Hepatocyte (in vitro differentiated cells): ENCODE results near the gene IL1RAPL2. TPM values are rescaled to one million over a fixed set of nuclear protein-coding genes. Genes with fewer than 3 reads are reported as not detected.
A peak's percentile ranks its signal among the peaks of the same experiment; 100 is the strongest.
"Not testable (repeated sequence)": the region's sequence is repeated elsewhere in the genome, so short reads cannot be mapped to it uniquely, and the experiment has no call there.

Experiments
- DNase-seq: peaks from one replicate; pipeline ENCODE4 v3.0.0-alpha.2; 2016; ENCODE audit warnings: low spot score
- H2AFZ ChIP-seq: fragments of 200-600 bp; sonication (generic); 2 replicates; pipeline ENCODE4 v1.6.0; 2016; ENCODE audit warnings: antibody characterized with exemption, mild to moderate bottlenecking
- H3K27ac ChIP-seq: fragments of 200-600 bp; sonication (generic); 2 replicates; pipeline ENCODE4 v1.5.1; 2016; ENCODE audit warnings: mild to moderate bottlenecking
- H3K27me3 ChIP-seq: fragments of 200-600 bp; sonication (generic); 2 replicates; pipeline ENCODE4 v1.6.1; 2016
- H3K36me3 ChIP-seq: fragments of 200-600 bp; sonication (generic); replicated peaks from 2 replicates; pipeline ENCODE4 v1.5.1; 2016; ENCODE audit warnings: low read depth; ENCODE audit not compliant: insufficient read depth
- H3K4me1 ChIP-seq: fragments of 200-600 bp; sonication (generic); 2 replicates; pipeline ENCODE4 v1.5.1; 2016; ENCODE audit warnings: mild to moderate bottlenecking, moderate library complexity; ENCODE audit not compliant: insufficient read depth
- H3K4me2 ChIP-seq: fragments of 200-600 bp; sonication (generic); 2 replicates; pipeline ENCODE4 v1.6.0; 2016
- H3K4me3 ChIP-seq: fragments of 200-600 bp; sonication (generic); 2 replicates; pipeline ENCODE4 v1.5.1; 2016; ENCODE audit warnings: mild to moderate bottlenecking
- H3K79me2 ChIP-seq: fragments of 200-600 bp; sonication (generic); 2 replicates; pipeline ENCODE4 v1.6.0; 2017; ENCODE audit warnings: mild to moderate bottlenecking
- H3K9me2 ChIP-seq: fragments of 200-600 bp; sonication (generic); replicated peaks from 2 replicates; pipeline ENCODE4 v1.6.0; 2017; ENCODE audit warnings: mild to moderate bottlenecking; ENCODE audit not compliant: insufficient read depth
- H3K9me3 ChIP-seq: fragments of 200-600 bp; sonication (generic); 2 replicates; pipeline ENCODE4 v1.5.1; 2016; ENCODE audit warnings: low read depth, mild to moderate bottlenecking
- H4K20me1 ChIP-seq: fragments of 200-600 bp; sonication (generic); 2 replicates; pipeline ENCODE4 v1.6.0; 2016; ENCODE audit warnings: mild to moderate bottlenecking; ENCODE audit not compliant: insufficient read depth, poor library complexity, severe bottlenecking
- EZH2 ChIP-seq: fragments of 200-600 bp; sonication (generic); IDR thresholded peaks from 2 replicates; pipeline ENCODE4 v1.6.1; 2016; ENCODE audit warnings: antibody characterized with exemption, mild to moderate bottlenecking, borderline replicate concordance
- EZH2phosphoT487 ChIP-seq: fragments of 200-600 bp; sonication (generic); IDR thresholded peaks from one replicate; pipeline ENCODE4 v1.6.1; 2018; ENCODE audit warnings: antibody characterized with exemption, mild to moderate bottlenecking, low read depth, moderate library complexity; ENCODE audit not compliant: unreplicated experiment, severe bottlenecking
- WGBS: methylation state at CpG from one replicate; pipeline ENCODE4 v1.1.6; 2016; ENCODE audit warnings: low lambda C conversion rate; ENCODE audit errors: missing lambda C conversion rate; 5-methylcytosine and 5-hydroxymethylcytosine counted together
- polyA plus RNA-seq: library from polyadenylated mRNA; unstranded; fragments of >200 nt; fragmentation: Nextera tagmentation; extraction: Ambion mirVana; gene quantifications from 2 replicates; pipeline ENCODE4 v1.2.1, GENCODE V29; 2016
- total RNA-seq: library from RNA; depleted of rRNA; stranded (reverse); fragments of >200 nt; gene quantifications from 2 replicates; pipeline ENCODE4 v1.2.3, GENCODE V29; 2014
- TF ChIP-seq, protein P1 (sequence below): fragments of 200-600 bp; sonication (generic); IDR thresholded peaks from 2 replicates; pipeline ENCODE4 v1.5.1; 2016; ENCODE audit warnings: antibody characterized with exemption, mild to moderate bottlenecking; ENCODE audit not compliant: poor library complexity

The IL1RAPL2 gene
- total and polyA plus RNA-seq, 2 experiments from 2014 or later: 0.40 TPM; not detected in 1

GRCh38 chrX:104913348-104913747 lies 347.3 kb downstream of the IL1RAPL2 start:
- Histone ChIP-seq H3K4me2 (no peak overlapping the region), H3K9me2 (no peaks in the 10 kb centered on the region), H3K4me3 (no peak overlapping the region), H3K36me3 (no peaks in the 10 kb centered on the region), H3K27ac (no peak overlapping the region), H3K4me1 (no peaks in the 10 kb centered on the region), H3K79me2 (no peaks in the 10 kb centered on the region), H2AFZ (no peak overlapping the region), H4K20me1 (no peaks in the 10 kb centered on the region), H3K9me3 (no peaks in the 10 kb centered on the region), H3K27me3 (no peaks in the 10 kb centered on the region)
- peak; percentile 26 for DNase-seq
- TF ChIP-seq EZH2phosphoT487 (no peak), EZH2 (no peak)
- TF ChIP-seq, protein P1, sequence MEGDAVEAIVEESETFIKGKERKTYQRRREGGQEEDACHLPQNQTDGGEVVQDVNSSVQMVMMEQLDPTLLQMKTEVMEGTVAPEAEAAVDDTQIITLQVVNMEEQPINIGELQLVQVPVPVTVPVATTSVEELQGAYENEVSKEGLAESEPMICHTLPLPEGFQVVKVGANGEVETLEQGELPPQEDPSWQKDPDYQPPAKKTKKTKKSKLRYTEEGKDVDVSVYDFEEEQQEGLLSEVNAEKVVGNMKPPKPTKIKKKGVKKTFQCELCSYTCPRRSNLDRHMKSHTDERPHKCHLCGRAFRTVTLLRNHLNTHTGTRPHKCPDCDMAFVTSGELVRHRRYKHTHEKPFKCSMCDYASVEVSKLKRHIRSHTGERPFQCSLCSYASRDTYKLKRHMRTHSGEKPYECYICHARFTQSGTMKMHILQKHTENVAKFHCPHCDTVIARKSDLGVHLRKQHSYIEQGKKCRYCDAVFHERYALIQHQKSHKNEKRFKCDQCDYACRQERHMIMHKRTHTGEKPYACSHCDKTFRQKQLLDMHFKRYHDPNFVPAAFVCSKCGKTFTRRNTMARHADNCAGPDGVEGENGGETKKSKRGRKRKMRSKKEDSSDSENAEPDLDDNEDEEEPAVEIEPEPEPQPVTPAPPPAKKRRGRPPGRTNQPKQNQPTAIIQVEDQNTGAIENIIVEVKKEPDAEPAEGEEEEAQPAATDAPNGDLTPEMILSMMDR: peak; percentile 49

- not testable (repeated sequence) for H3K4me3 ChIP-seq, H3K9me2 ChIP-seq, H3K27me3 ChIP-seq, H2AFZ ChIP-seq, H3K4me2 ChIP-seq, H3K79me2 ChIP-seq, DNase-seq, H3K4me1 ChIP-seq, H4K20me1 ChIP-seq, H3K27ac ChIP-seq, H3K9me3 ChIP-seq, H3K36me3 ChIP-seq
- 92% methylated on average over 5 of the region's 5 CpGs for WGBS
Observed at GRCh38 chrX:104914686-104915085, 348.7 kb downstream of the IL1RAPL2 start.

DNA sequence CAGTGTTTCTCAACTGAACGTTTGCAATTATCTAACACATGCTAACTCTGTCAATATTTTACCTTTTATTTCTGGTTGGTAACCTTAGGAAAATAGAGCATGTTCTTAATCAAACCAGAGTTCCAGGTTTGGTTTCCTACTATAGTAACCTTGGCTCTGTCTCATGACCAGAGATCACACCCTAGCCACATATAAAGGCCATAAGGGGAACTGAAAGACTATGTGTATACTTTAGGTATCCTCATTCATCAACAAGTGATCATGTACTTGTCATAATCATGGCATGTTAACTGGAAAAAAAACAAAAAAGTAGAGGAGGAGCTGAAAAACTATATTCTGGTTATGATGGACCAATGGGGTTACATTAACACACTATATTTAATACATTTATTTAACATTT lies 352.1 kb downstream of the IL1RAPL2 start:
- H3K9me3 ChIP-seq: no peaks in the 10 kb centered on the region
- TF ChIP-seq, protein P1: no peak
- no peak for TF ChIP-seq EZH2phosphoT487
- no peak for TF ChIP-seq EZH2
- H4K20me1 ChIP-seq: no peaks in the 10 kb centered on the region
- H3K27ac ChIP-seq: no peak overlapping the region
- no peak overlapping the region for H3K4me2 ChIP-seq
- no peaks in the 10 kb centered on the region for H3K4me1 ChIP-seq
- no peak overlapping the region for H2AFZ ChIP-seq
- H3K9me2 ChIP-seq: no peaks in the 10 kb centered on the region
- no peaks in the 10 kb centered on the region for H3K27me3 ChIP-seq
- 43% methylated on average over 1 of the region's 1 CpG for WGBS
- no peak overlapping the region for H3K4me3 ChIP-seq
- DNase-seq: no peak
- H3K36me3 ChIP-seq: no peaks in the 10 kb centered on the region
- no peaks in the 10 kb centered on the region for H3K79me2 ChIP-seq

- no peak for DNase-seq
- 88% methylated on average over 9 of the region's 9 CpGs for WGBS
- no peak overlapping the region for H3K4me2 ChIP-seq
Observed at GRCh38 chrX:104921584-104922205, 355.7 kb downstream of the IL1RAPL2 start.

More at GRCh38 chrX:104921584-104922205, 355.7 kb downstream of the IL1RAPL2 start:
- Histone ChIP-seq H3K36me3 (no peaks in the 10 kb centered on the region), H3K27me3 (no peaks in the 10 kb centered on the region), H3K4me1 (no peaks in the 10 kb centered on the region), H2AFZ (no peak overlapping the region), H3K9me3 (no peaks in the 10 kb centered on the region), H4K20me1 (no peaks in the 10 kb centered on the region), H3K79me2 (no peaks in the 10 kb centered on the region), H3K4me3 (no peak overlapping the region), H3K9me2 (no peaks in the 10 kb centered on the region), H3K27ac (no peak overlapping the region)
- TF ChIP-seq, protein P1: no peak
- no peak for TF ChIP-seq EZH2phosphoT487
